Tibial artery (tissue), 4 donors: Measurements from ENCODE around the gene GIMAP8.
A peak's percentile ranks its signal among the peaks of the same experiment; 100 is the strongest.

Source experiments
- DNase-seq, 2 donors: peaks; one replicate each; pipeline ENCODE4 v3.0.0-alpha.2; 2019
- H3K27ac ChIP-seq, 2 donors: fragments of 200-600 bp; sonication (generic) in 1 of 2; 1 replicate in 1 of 2; 2 replicates in 1 of 2; pipeline ENCODE4 v1.5.1; 2018 to 2019; ENCODE audit warnings: mild to moderate bottlenecking in 1 of 2
- H3K27me3 ChIP-seq, 2 donors: fragments of 200-600 bp; sonication (generic) in 1 of 2; one replicate each; pipeline versions ENCODE4 v1.5.1 to v1.6.0; 2016 to 2019
- H3K36me3 ChIP-seq, 3 donors: fragments of 200-600 bp; sonication (generic) in 2 of 3; one replicate each; pipeline ENCODE4 v1.5.1; 2016 to 2019; ENCODE audit warnings: mild to moderate bottlenecking in 2 of 3
- H3K4me1 ChIP-seq, 4 donors: fragments of 200-600 bp; sonication (generic) in 2 of 4; 1 replicate in 3 of 4; 2 replicates in 1 of 4; pipeline ENCODE4 v1.5.1; 2016 to 2019
- H3K4me3 ChIP-seq, 2 donors: fragments of 200-600 bp; sonication (generic) in 1 of 2; 1 replicate in 1 of 2; 2 replicates in 1 of 2; pipeline ENCODE4 v1.5.1; 2018 to 2019; ENCODE audit warnings: mild to moderate bottlenecking in 2 of 2
- H3K9me3 ChIP-seq, 3 donors: fragments of 200-600 bp; sonication (generic) in 1 of 3; one replicate each; pipeline ENCODE4 v1.5.1; 2016 to 2019
- intact Hi-C: fragments of 100-400 bp; cut with DNase I; formaldehyde crosslinking; loops from one replicate; pipeline ENCODE4 v1.15.0; 2023; ENCODE audit warnings: low total_unique reads
- TF ChIP-seq, protein P1 (sequence below), 2 experiments: fragments of 200-600 bp in 1 of 2; fragments of 450-650 bp in 1 of 2; IDR thresholded peaks; one replicate each; pipeline ENCODE4 v1.5.1; 2017 to 2019; ENCODE audit warnings: antibody characterized with exemption in 2 of 2, mild to moderate bottlenecking in 1 of 2, moderate library complexity in 1 of 2

The GIMAP8 gene

GRCh38 chr7:150403376-150404171, 46.9 kb upstream of the GIMAP8 start:
- TF ChIP-seq, protein P1, sequence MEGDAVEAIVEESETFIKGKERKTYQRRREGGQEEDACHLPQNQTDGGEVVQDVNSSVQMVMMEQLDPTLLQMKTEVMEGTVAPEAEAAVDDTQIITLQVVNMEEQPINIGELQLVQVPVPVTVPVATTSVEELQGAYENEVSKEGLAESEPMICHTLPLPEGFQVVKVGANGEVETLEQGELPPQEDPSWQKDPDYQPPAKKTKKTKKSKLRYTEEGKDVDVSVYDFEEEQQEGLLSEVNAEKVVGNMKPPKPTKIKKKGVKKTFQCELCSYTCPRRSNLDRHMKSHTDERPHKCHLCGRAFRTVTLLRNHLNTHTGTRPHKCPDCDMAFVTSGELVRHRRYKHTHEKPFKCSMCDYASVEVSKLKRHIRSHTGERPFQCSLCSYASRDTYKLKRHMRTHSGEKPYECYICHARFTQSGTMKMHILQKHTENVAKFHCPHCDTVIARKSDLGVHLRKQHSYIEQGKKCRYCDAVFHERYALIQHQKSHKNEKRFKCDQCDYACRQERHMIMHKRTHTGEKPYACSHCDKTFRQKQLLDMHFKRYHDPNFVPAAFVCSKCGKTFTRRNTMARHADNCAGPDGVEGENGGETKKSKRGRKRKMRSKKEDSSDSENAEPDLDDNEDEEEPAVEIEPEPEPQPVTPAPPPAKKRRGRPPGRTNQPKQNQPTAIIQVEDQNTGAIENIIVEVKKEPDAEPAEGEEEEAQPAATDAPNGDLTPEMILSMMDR (IDR thresholded peaks at IDR 0.05) = no peak
- intact Hi-C loops = loop anchor here (2.0 to 10.0 kb wide), 2 partner anchors 35 to 629 kb away; partner anchors contain the start of genes REPIN1 and ZNF467
- peaks cover 0 to 29% (median 23%) of the 10 kb centered on the region in 4 donors for H3K4me1 ChIP-seq
- peak overlapping the region in 1 of 2 donors; percentile 93 for H3K4me3 ChIP-seq
- H3K36me3 ChIP-seq = peaks cover 0 to 18% (median 0%) of the 10 kb centered on the region in 3 donors
- H3K27me3 ChIP-seq = no peaks in the 10 kb centered on the region
- H3K9me3 ChIP-seq = no peaks in the 10 kb centered on the region
- H3K27ac ChIP-seq = peak overlapping the region; percentile 97 to 98
- DNase-seq = no peak

DNA sequence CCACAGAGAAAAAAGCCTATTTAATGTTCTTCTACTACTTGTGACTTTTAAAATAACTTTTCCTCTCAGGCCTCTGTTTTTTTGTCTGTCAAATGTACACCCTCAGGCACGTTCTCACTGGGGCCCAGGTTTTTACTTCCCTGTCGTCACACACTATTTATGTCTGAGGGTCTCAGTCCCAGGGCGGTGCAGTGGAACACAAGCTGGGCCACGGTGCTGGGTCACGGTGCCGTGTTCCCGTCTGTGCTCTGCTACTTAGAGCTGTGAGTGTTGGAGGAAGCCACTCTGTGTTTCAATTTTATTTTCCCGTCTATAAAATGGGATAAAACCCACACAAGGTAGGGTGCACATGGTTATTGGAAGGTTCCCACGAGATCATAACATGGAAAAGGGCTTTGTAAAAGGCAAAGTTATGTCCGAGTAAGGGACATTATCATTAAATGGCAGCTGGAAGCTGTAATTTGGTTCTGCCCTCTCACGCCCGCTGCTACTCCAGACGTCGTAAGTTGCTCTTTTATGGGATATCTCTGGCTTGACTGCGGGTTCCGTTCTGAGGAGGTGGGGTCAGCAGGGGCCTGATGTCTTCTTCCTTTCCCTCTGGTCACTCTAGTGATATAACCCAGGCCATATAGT, 46.1 kb upstream of the GIMAP8 start:
- Histone ChIP-seq H3K9me3 (no peaks in the 10 kb centered on the region), H3K27me3 (no peaks in the 10 kb centered on the region), H3K4me1 (peaks cover 0 to 29% (median 23%) of the 10 kb centered on the region in 4 donors), H3K27ac (peak overlapping the region; percentile 97 to 98), H3K36me3 (peaks cover 0 to 14% (median 0%) of the 10 kb centered on the region in 3 donors), H3K4me3 (peak overlapping the region; percentile 74 to 93)
- TF ChIP-seq, protein P1 (IDR thresholded peaks at IDR 0.05) = no peak
- intact Hi-C loops = loop anchor here (2.0 to 10.0 kb wide), 2 partner anchors 35 to 629 kb away; partner anchors contain the start of genes REPIN1 and ZNF467
- DNase-seq = no peak

DNA sequence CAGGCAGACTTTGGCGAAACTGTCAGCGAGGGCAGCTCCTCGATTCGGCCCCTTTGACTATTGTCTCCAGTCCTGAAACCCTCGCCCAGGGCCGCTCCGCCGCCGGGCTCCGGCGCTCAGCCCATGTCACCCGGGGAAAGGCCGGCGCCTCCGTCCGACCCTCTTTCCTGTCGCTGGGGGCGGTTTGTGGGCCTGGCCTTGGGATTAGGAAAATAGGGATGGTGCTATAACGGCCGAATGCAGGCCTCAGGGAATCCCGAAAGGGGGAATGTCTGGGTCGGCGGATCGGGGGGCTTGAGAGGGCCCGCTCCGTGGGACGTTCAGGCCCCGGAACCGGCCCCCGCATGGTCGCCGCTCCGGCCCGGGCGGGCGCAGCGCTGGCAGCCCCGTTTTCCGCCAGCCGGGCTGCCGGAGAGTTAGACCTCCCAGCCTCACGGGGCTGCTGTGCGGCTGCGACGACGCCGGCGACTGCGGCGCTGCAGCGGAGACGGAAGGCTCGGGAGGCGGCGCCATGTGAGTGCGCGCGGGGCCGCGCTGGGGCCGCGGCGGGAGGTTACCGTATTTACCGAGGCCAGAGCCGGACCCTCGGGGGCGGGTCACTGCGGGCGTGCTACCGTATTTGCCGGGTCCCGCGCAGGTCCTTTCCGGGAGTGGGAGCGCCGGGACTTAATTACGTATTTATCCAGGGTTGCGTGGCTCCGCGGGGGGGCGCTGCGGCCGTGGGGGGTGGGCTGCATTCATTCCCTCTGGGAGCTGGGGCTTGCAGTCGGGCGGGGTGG, 45.4 kb upstream of the GIMAP8 start:
- Histone ChIP-seq H3K27me3 (no peaks in the 10 kb centered on the region), H3K4me1 (peaks cover 0 to 29% (median 23%) of the 10 kb centered on the region in 4 donors), H3K4me3 (peak overlapping the region; percentile 74 to 93), H3K36me3 (peaks cover 0 to 21% (median 3%) of the 10 kb centered on the region in 3 donors), H3K27ac (peak overlapping the region; percentile 97 to 98), H3K9me3 (no peaks in the 10 kb centered on the region)
- TF ChIP-seq, protein P1 (IDR thresholded peaks at IDR 0.05) = no peak
- intact Hi-C loops = loop anchor here (2.0 to 10.0 kb wide), 2 partner anchors 36 to 630 kb away; partner anchors contain the start of genes REPIN1 and ZNF467
- DNase-seq = peak; percentile 88 to 93

DNA sequence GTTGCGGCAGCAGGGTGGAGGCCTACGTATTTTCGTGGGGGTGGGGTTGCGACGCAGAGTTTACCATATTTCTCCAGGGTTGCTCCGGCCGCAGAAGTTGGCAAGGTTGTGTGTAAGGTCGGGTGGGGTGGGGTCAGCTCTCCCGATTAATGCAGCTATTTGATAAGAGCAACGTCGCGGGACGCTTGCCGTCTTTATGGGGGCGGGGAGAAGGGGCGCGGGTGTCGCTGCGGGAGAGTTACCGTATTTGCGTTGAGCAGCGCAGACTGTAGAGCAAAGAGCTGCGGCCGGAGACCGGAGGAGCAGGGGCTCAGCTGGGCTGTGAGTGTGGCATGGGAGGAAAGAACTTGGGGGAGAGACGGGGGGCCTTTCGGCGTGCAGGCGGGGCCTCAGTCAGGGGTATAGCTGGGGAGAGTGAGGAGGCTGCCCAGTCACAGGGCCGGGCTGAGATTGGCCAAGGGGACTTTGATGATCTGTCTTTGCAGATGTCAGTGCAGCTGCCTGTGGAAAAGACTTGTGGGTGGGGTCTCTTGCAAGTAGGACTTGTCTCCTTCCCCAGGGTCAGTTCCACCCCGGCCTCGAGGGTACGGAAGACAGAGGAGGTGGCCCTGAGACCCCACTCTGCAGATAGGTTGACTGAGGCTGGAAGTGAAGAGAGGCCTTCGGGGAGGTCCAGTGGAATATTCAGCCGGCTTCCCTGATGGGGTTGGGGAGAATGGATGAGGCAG, 44.7 kb upstream of the GIMAP8 start:
- TF ChIP-seq, protein P1 (IDR thresholded peaks at IDR 0.05) = no peak
- intact Hi-C loops = loop anchor here (2.0 to 10.0 kb wide), 2 partner anchors 37 to 631 kb away; partner anchors contain the start of genes REPIN1 and ZNF467
- peak in 1 of 2 donors; percentile 44 for DNase-seq
- Histone ChIP-seq H3K36me3 (peaks cover 0 to 28% (median 10%) of the 10 kb centered on the region in 3 donors), H3K9me3 (no peaks in the 10 kb centered on the region), H3K4me3 (peak overlapping the region; percentile 74 to 93), H3K27me3 (no peaks in the 10 kb centered on the region), H3K27ac (peak overlapping the region; percentile 97 to 98), H3K4me1 (peaks cover 0 to 29% (median 23%) of the 10 kb centered on the region in 4 donors)

DNA sequence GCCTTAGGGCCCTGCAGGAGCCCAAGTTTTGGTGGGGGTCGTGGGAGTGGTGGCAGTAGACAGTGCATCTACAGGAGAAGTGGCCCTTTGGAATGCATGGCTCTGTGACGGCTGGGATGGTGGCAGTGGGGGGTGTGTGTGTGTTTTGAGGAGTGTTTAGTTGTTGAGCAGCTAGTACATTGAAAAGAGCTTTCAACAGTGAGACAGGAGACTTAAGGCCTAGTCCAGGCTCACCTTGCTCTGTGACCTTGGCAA, 44.2 kb upstream of the GIMAP8 start:
- intact Hi-C loops = loop anchor here (10.0 kb wide), 1 partner anchor 631 kb away; the partner anchor contains the start of gene ZNF467
- TF ChIP-seq, protein P1 (IDR thresholded peaks at IDR 0.05) = no peak

More for the DNA sequence above, 44.2 kb upstream of the GIMAP8 start:
- Histone ChIP-seq H3K27me3 (no peaks in the 10 kb centered on the region), H3K36me3 (peaks cover 0 to 33% (median 10%) of the 10 kb centered on the region in 3 donors), H3K4me1 (peaks cover 0 to 29% (median 23%) of the 10 kb centered on the region in 4 donors), H3K27ac (peak overlapping the region; percentile 97 to 98), H3K4me3 (peak overlapping the region; percentile 74 to 93), H3K9me3 (no peaks in the 10 kb centered on the region)
- no peak for DNase-seq
